ENCODE measurements around the gene CPEB4. TPM values are rescaled to one million over a fixed set of nuclear protein-coding genes. Genes with fewer than 3 reads are reported as not detected.

The CPEB4 gene
- total RNA-seq, 5 donors from 2014 or later (not counting 1 experiment from before 2014, with no cell fraction given), result 13.8 to 25.9 (median 14.9) TPM

Other genes with a start within 250 kb of the CPEB4 start
- gene C5orf47, start 100.8 kb downstream of the CPEB4 start, total RNA-seq, result not detected
- not detected for gene NSG2, start 157.4 kb downstream of the CPEB4 start, total RNA-seq